ENCODE measurements around the gene MCM5.

Gene MCM5

GRCh38 chr22:35399678-35400500 lies at the start of gene MCM5:
MCM5 (plus strand) TSS chr22:35400140; CDS start chr22:35400439, 299 bp downstream.
- Histone ChIP-seq H3K4me3 (ENCODE audit: low read depth, low read length) (peak within 1 kb of the TSS; percentile 87), H3K36me3 (ENCODE audit: control insufficient read depth, insufficient read depth, low read length) (peaks cover 37% of the 10 kb centered on the region), H3K27me3 (ENCODE audit: control insufficient read depth, insufficient read depth, low read length) (no peaks in the 10 kb centered on the region), H3K4me1 (ENCODE audit: control insufficient read depth, insufficient read depth, low read length) (peaks cover 23% of the 10 kb centered on the region), H3K9me3 (ENCODE audit: control insufficient read depth, insufficient read depth, low read depth, low read length) (no peaks in the 10 kb centered on the region), H3K27ac (ENCODE audit: low read depth, low read length) (peak within 1 kb of the TSS; percentile 97), H3K9ac (ENCODE audit: low read length) (peak within 1 kb of the TSS; percentile 99)

- Histone ChIP-seq H3K4me1 (ENCODE audit: control insufficient read depth, insufficient read depth, low read length) (peaks cover 19% of the 10 kb centered on the region), H3K27me3 (ENCODE audit: control insufficient read depth, insufficient read depth, low read length) (no peaks in the 10 kb centered on the region), H3K36me3 (ENCODE audit: control insufficient read depth, insufficient read depth, low read length) (no peaks in the 10 kb centered on the region), H3K9ac (ENCODE audit: low read length) (peak overlapping the region; percentile 74), H3K9me3 (ENCODE audit: control insufficient read depth, insufficient read depth, low read depth, low read length) (no peaks in the 10 kb centered on the region), H3K4me3 (ENCODE audit: low read depth, low read length) (peak overlapping the region; percentile 83), H3K27ac (ENCODE audit: low read depth, low read length) (no peak overlapping the region)
These were observed 49.1 kb upstream of the MCM5 start for GRCh38 chr22:35350539-35351503.

- no peaks in the 10 kb centered on the region for H3K27me3 ChIP-seq (ENCODE audit: control insufficient read depth, insufficient read depth, low read length)
- H3K9me3 ChIP-seq (ENCODE audit: control insufficient read depth, insufficient read depth, low read depth, low read length), result no peaks in the 10 kb centered on the region
- H3K27ac ChIP-seq (ENCODE audit: low read depth, low read length), result no peak overlapping the region
- H3K9ac ChIP-seq (ENCODE audit: low read length), result no peak overlapping the region
- peaks cover 19% of the 10 kb centered on the region for H3K4me1 ChIP-seq (ENCODE audit: control insufficient read depth, insufficient read depth, low read length)
- H3K4me3 ChIP-seq (ENCODE audit: low read depth, low read length), result no peak overlapping the region
- no peaks in the 10 kb centered on the region for H3K36me3 ChIP-seq (ENCODE audit: control insufficient read depth, insufficient read depth, low read length)
These were observed 47.5 kb upstream of the MCM5 start for GRCh38 chr22:35352214-35353111.

- H3K36me3 ChIP-seq (ENCODE audit: control insufficient read depth, insufficient read depth, low read length), result no peaks in the 10 kb centered on the region
- peaks cover 19% of the 10 kb centered on the region for H3K4me1 ChIP-seq (ENCODE audit: control insufficient read depth, insufficient read depth, low read length)
- no peak overlapping the region for H3K9ac ChIP-seq (ENCODE audit: low read length)
- H3K27ac ChIP-seq (ENCODE audit: low read depth, low read length), result no peak overlapping the region
- H3K4me3 ChIP-seq (ENCODE audit: low read depth, low read length), result no peak overlapping the region
- no peaks in the 10 kb centered on the region for H3K9me3 ChIP-seq (ENCODE audit: control insufficient read depth, insufficient read depth, low read depth, low read length)
- H3K27me3 ChIP-seq (ENCODE audit: control insufficient read depth, insufficient read depth, low read length), result no peaks in the 10 kb centered on the region
These were observed 46.6 kb upstream of the MCM5 start for GRCh38 chr22:35353318-35353717.

- no peak overlapping the region for H3K4me3 ChIP-seq (ENCODE audit: low read depth, low read length)
- no peak overlapping the region for H3K27ac ChIP-seq (ENCODE audit: low read depth, low read length)
- H3K4me1 ChIP-seq (ENCODE audit: control insufficient read depth, insufficient read depth, low read length), result peaks cover 19% of the 10 kb centered on the region
- H3K36me3 ChIP-seq (ENCODE audit: control insufficient read depth, insufficient read depth, low read length), result no peaks in the 10 kb centered on the region
- no peaks in the 10 kb centered on the region for H3K27me3 ChIP-seq (ENCODE audit: control insufficient read depth, insufficient read depth, low read length)
- H3K9ac ChIP-seq (ENCODE audit: low read length), result no peak overlapping the region
- H3K9me3 ChIP-seq (ENCODE audit: control insufficient read depth, insufficient read depth, low read depth, low read length), result no peaks in the 10 kb centered on the region
These were observed 45.9 kb upstream of the MCM5 start for GRCh38 chr22:35354068-35354467.

GRCh38 chr22:35357883-35358621 lies 41.9 kb upstream of the MCM5 start:
- H3K9ac ChIP-seq (ENCODE audit: low read length), result no peak overlapping the region
- H3K9me3 ChIP-seq (ENCODE audit: control insufficient read depth, insufficient read depth, low read depth, low read length), result no peaks in the 10 kb centered on the region
- H3K27ac ChIP-seq (ENCODE audit: low read depth, low read length), result no peak overlapping the region
- H3K4me1 ChIP-seq (ENCODE audit: control insufficient read depth, insufficient read depth, low read length), result no peaks in the 10 kb centered on the region; the same call in 1 of the 2 replicates
- H3K36me3 ChIP-seq (ENCODE audit: control insufficient read depth, insufficient read depth, low read length), result no peaks in the 10 kb centered on the region
- no peak overlapping the region for H3K4me3 ChIP-seq (ENCODE audit: low read depth, low read length)
- no peaks in the 10 kb centered on the region for H3K27me3 ChIP-seq (ENCODE audit: control insufficient read depth, insufficient read depth, low read length)

- no peak overlapping the region for H3K9ac ChIP-seq (ENCODE audit: low read length)
- no peaks in the 10 kb centered on the region; the same call in 1 of the 2 replicates for H3K4me1 ChIP-seq (ENCODE audit: control insufficient read depth, insufficient read depth, low read length)
- H3K27ac ChIP-seq (ENCODE audit: low read depth, low read length), result no peak overlapping the region
- H3K4me3 ChIP-seq (ENCODE audit: low read depth, low read length), result no peak overlapping the region
- H3K9me3 ChIP-seq (ENCODE audit: control insufficient read depth, insufficient read depth, low read depth, low read length), result no peaks in the 10 kb centered on the region
- no peaks in the 10 kb centered on the region for H3K27me3 ChIP-seq (ENCODE audit: control insufficient read depth, insufficient read depth, low read length)
- no peaks in the 10 kb centered on the region for H3K36me3 ChIP-seq (ENCODE audit: control insufficient read depth, insufficient read depth, low read length)
These were observed 40.4 kb upstream of the MCM5 start for GRCh38 chr22:35359380-35360065.

- no peaks in the 10 kb centered on the region for H3K36me3 ChIP-seq (ENCODE audit: control insufficient read depth, insufficient read depth, low read length)
- no peak overlapping the region for H3K27ac ChIP-seq (ENCODE audit: low read depth, low read length)
- H3K4me3 ChIP-seq (ENCODE audit: low read depth, low read length), result no peak overlapping the region
- H3K9ac ChIP-seq (ENCODE audit: low read length), result no peak overlapping the region
- no peaks in the 10 kb centered on the region; the same call in 1 of the 2 replicates for H3K4me1 ChIP-seq (ENCODE audit: control insufficient read depth, insufficient read depth, low read length)
- no peaks in the 10 kb centered on the region for H3K9me3 ChIP-seq (ENCODE audit: control insufficient read depth, insufficient read depth, low read depth, low read length)
- H3K27me3 ChIP-seq (ENCODE audit: control insufficient read depth, insufficient read depth, low read length), result no peaks in the 10 kb centered on the region
These were observed 38.9 kb upstream of the MCM5 start for GRCh38 chr22:35361001-35361558.

- Histone ChIP-seq H3K27ac (ENCODE audit: low read depth, low read length) (no peak overlapping the region), H3K36me3 (ENCODE audit: control insufficient read depth, insufficient read depth, low read length) (no peaks in the 10 kb centered on the region), H3K4me1 (ENCODE audit: control insufficient read depth, insufficient read depth, low read length) (peaks cover under 1% of the 10 kb centered on the region; the same call in 1 of the 2 replicates), H3K9me3 (ENCODE audit: control insufficient read depth, insufficient read depth, low read depth, low read length) (no peaks in the 10 kb centered on the region), H3K4me3 (ENCODE audit: low read depth, low read length) (no peak overlapping the region), H3K27me3 (ENCODE audit: control insufficient read depth, insufficient read depth, low read length) (no peaks in the 10 kb centered on the region), H3K9ac (ENCODE audit: low read length) (no peak overlapping the region)
These were observed 36.3 kb upstream of the MCM5 start for GRCh38 chr22:35363566-35364086.
